GM21515 (cell line): ENCODE results near the gene AIMP2.
"Not testable (repeated sequence)": the region's sequence is repeated elsewhere in the genome, so short reads cannot be mapped to it uniquely, and the experiment has no call there.

Source experiments
- ATAC-seq: cut with Tn5 transposase; IDR thresholded peaks from one replicate; pipeline ENCODE4 v1.9.1; 2021; ENCODE audit not compliant: unreplicated experiment

The AIMP2 gene

GRCh38 chr7:6026011-6026819, 17.1 kb downstream of the AIMP2 start:
- peak; percentile 81 for ATAC-seq

DNA sequence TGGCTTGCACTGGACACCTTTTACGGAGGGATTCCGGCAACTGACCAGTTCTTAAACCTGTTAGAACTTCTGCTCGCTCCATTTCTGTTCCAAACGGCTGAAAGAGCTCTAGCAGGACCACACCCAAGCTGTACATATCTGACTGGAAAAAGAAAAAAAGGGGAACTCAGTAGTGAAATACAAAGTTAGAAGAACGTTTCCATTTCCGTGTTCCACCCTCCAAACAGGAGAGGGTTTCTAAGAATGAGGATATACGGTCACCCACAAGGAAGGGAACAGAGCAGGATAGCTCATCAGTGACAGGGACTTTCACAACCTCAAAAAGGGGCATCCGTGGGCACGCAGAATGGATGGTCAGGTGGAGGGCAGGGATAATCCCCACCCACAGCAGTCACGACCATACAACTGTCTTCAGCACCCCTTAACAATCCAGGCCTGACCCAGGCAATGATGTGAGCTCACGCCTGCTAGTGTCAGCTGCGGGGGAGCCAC, 17.8 kb downstream of the AIMP2 start:
- no peak for ATAC-seq

DNA sequence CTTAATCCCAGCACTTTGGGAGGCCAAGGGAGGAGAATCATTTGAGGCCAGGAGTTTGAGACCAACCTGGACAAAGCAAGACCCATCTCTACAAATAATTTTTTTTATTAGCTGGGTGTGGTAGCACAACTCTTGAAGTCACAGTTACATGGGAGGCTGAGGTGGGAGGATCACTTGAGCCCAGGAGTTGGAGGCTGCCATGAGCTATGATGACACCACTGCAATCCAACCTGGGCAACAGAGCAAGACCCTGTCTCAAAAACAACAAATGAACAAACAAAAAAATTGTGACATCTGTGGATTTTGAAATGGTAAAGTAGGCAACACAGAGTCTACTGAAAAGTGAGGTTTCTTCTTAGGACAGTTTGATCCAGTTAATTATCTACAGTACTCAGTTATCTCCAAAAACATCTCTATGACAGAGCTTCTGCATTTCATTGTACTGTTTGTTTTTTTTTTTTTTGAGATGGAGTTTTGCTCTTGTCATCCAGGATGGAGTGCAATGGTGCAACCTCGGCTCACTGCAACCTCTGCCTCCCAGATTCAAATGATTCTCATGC, 18.8 kb downstream of the AIMP2 start:
- no peak for ATAC-seq

- ATAC-seq, result no peak
These were observed 19.5 kb downstream of the AIMP2 start for GRCh38 chr7:6028563-6028962.

GRCh38 chr7:6030988-6031387, 21.9 kb downstream of the AIMP2 start, which contains the start of gene ANKRD61:
TSS of gene ANKRD61 (plus strand) at chr7:6031376. CDS start at chr7:6031376, 0 bp downstream.
- ATAC-seq, result no peak

- ATAC-seq, result no peak
These were observed 22.5 kb downstream of the AIMP2 start for GRCh38 chr7:6031567-6031966.

DNA sequence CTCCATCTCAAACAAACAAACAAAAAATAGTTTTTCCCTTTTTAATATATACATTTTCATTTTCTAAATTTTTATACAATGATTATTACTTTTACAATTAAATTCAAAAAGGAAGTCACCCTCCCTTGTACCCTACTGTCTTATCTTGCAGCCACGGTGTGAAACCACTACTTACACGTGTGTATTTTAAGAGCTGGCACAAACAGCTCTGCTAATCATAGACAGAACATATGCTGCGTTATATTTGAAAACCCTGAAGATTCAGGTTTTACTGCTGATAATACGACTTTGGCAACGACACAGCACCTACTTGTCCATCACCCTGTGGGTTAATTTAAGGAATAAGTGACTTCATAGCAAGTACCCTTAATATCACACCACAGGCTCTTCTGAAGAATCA, 23.1 kb downstream of the AIMP2 start:
- ATAC-seq, result no peak

- ATAC-seq, result no peak
These were observed 23.6 kb downstream of the AIMP2 start for GRCh38 chr7:6032641-6033040.

DNA sequence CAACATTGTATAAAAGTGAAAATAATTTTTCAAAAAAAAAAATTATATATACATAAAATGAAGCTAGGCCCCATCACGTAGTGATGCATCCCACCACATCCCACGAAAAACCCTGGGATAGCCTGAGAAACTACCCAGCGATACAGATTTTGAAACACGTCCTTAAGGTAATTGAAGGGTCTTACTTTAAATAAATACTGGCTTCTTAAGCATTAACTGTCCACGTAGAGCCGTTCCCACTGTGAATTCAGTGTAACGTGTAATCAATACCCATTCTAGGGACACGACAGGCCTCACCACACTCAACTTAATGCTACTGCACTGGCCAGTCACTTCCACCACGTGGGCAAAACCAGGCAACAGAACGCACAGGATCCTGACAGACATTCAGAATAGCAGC, 26.1 kb downstream of the AIMP2 start:
- no peak for ATAC-seq

DNA sequence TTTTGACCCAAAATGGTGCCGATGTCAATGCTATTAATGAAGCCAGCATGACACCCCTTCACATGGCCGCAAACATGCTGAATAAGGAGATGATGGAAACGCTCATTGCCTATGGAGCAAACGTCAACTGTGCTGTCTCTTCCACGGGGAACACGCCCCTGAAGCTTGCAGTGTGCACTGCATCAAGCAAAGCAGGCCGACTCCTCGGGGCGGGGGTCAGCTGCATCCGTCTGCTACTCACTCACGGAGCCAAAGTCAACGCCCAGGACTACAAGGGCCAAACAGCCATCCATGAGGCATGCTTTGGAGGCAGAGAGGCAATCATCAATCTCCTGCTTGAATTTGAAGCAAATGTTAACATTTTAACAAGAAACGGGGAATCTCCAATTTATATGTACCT, 26.6 kb downstream of the AIMP2 start:
- no peak for ATAC-seq

DNA sequence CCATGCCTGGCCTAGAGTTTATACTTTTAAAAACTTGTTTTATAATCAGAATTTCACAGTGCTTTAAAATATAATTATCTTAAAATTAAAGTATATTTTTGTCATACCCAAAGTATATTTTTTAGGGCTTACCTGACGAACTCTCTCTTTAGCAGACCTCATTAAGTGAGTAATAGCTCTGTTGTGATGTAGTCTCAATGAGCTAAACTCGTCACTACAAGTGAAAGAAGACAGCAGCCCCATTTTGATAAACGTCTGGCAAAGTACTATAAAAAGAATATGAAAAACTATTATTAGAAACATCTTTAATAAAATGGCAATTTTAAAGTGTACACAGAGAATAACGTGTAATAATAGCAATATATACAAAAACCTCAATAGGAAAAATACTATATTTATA, 40.7 kb downstream of the AIMP2 start:
- ATAC-seq, result no peak

- ATAC-seq, result not testable (repeated sequence)
These were observed 42.1 kb downstream of the AIMP2 start for GRCh38 chr7:6051185-6051584.

GRCh38 chr7:6056616-6057015, 47.5 kb downstream of the AIMP2 start:
- no peak for ATAC-seq

DNA sequence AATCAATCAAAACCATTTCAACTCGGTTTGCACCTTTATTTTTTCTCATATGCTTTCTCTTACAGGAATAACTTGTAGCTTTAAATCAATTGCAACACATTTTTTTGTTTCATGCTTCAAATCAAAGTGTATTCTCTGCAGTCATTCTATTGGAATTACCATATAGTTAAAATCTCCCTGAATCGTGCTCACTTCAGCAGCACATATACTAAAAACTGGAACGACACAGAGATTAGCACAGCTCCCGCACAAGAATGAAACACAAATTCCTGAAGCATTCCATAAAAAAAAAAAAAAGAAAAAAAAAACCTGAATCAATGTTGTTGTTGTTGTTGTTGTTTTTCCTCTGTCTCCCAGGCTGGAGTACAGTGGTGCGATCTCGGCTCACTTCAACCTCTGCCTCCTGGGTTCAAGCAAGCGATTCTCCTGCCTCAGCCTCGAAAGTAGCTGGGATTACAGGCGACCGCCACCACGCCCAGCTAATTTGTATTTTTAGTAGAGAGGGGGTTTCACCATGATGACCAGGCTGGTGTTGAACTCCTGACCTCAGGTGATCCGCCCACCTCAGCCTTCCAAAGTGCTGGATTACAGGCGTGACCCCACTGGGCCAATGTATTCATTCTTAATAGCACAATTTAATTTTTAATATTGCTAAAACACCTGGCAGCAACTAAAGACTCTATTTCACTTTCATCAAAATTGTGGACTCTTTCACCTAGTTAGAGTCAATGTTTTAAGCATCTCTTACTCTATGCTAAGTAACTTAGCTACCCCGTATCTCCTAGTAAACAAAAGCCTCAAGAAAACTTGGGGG, 48.5 kb downstream of the AIMP2 start:
- no peak for ATAC-seq

DNA sequence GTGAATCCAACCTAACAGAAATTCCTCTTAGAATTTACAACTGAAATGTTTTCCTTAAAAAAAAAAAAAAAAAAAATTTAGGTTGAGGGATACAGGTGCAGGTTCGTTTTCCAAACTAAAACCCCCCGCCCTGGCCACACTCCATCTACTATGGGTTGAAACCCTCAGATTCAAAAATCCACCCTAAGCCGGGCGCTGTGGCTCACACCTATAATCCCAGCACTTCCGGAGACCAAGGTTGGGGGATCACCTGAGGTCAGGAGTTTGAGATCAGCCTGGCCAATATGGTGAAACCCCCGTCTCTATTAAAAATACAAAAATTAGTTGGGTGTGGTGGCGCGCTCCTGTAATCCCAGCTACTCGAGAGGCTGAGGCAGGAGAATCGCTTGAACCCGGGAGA, 50.9 kb downstream of the AIMP2 start:
- ATAC-seq, result not testable (repeated sequence)

GRCh38 chr7:6071406-6071805, 62.3 kb downstream of the AIMP2 start:
- no peak for ATAC-seq
